Right lobe of liver (tissue), 6 donors: ENCODE results near the gene F12. TPM values are rescaled to one million over a fixed set of nuclear protein-coding genes. Genes with fewer than 3 reads are reported as not detected.
A peak's percentile ranks its signal among the peaks of the same experiment; 100 is the strongest.

Experiments used
- ATAC-seq, 4 donors: fragments of 200-7000 bp; cut with Tn5 transposase; one replicate each; pipeline ENCODE4 v1.9.1; 2020; ENCODE audit warnings: mild to moderate bottlenecking in 4 of 4, moderate library complexity in 4 of 4
- DNase-seq, 3 donors: peaks; one replicate each; pipeline ENCODE4 v3.0.0-alpha.2; 2020
- H3K27ac ChIP-seq, 3 donors: fragments of 200-600 bp; one replicate each; pipeline ENCODE4 v1.8.0; 2022
- H3K27me3 ChIP-seq, 2 donors: fragments of 200-600 bp; one replicate each; pipeline ENCODE4 v1.8.0; 2022
- H3K36me3 ChIP-seq, 4 donors: fragments of 200-600 bp; sonication (generic) in 1 of 4; one replicate each; pipeline versions ENCODE4 v1.5.1 to v1.8.0; 2017 to 2022; ENCODE audit warnings: control low read depth in 1 of 4
- H3K4me1 ChIP-seq, 4 donors: fragments of 200-600 bp; sonication (generic) in 1 of 4; one replicate each; pipeline versions ENCODE4 v1.5.1 to v1.8.0; 2017 to 2022; ENCODE audit warnings: control low read depth in 1 of 4
- H3K4me3 ChIP-seq, 3 donors: fragments of 200-600 bp; one replicate each; pipeline ENCODE4 v1.8.0; 2022
- H3K9me3 ChIP-seq, 4 donors: fragments of 200-600 bp; sonication (generic) in 1 of 4; one replicate each; pipeline versions ENCODE4 v1.5.1 to v1.8.0; 2017 to 2022; ENCODE audit warnings: control low read depth in 1 of 4
- POLR2A ChIP-seq: fragments of 450-650 bp; IDR thresholded peaks from one replicate; pipeline ENCODE4 v1.6.1; 2017; ENCODE audit warnings: antibody characterized with exemption, mild to moderate bottlenecking
- WGBS: methylation state at CpG from one replicate; pipeline ENCODE4 v1.1.6; 2018; ENCODE audit warnings: low coverage, low lambda C conversion rate; ENCODE audit not compliant: insufficient coverage; ENCODE audit errors: missing lambda C conversion rate; 5-methylcytosine and 5-hydroxymethylcytosine counted together
- intact Hi-C, 2 donors: fragments of 100-400 bp; cut with DNase I; formaldehyde crosslinking; loops; one replicate each; pipeline versions ENCODE4 v1.11.2 to v1.14.1; 2022
- total RNA-seq, 6 experiments: library from RNA; depleted of rRNA in 2 of 6; stranded (reverse); fragments of >200 nt in 2 of 6; fragmentation: NEBNext Ultra II Directional in 3 of 6; extraction: Animal tissue kit (Norgen Biotek cat#: 25700) in 3 of 6; gene quantifications; one replicate each; pipeline versions ENCODE4 v1.1.0 to v1.2.4, GENCODE V29; 2016 to 2023
- TF ChIP-seq, protein P1 (sequence below), 4 donors: fragments of 200-600 bp in 3 of 4; fragments of 450-650 bp in 1 of 4; IDR thresholded peaks; one replicate each; pipeline versions ENCODE4 v1.5.1 to v1.8.0; 2016 to 2022; ENCODE audit warnings: antibody characterized with exemption in 4 of 4, mild to moderate bottlenecking in 2 of 4
- donor health status: DM: no; HTN: yes; CAD: no.
- donor health status: DM: no; HTN: no; CAD: no.
- donor health status: DM: no; HTN: no; CAD: no.
- donor health status: DM: no; HTN: yes; CAD: no.
- donor health status: DM: no; HTN: yes; CAD: no.

Gene F12
- total RNA-seq, 6 experiments from 2014 or later: 236 to 518 (median 365) TPM

- DNase-seq: peak; percentile 58 to 73 (median 66)
- H3K27ac ChIP-seq: peak within 1 kb of the TSS; percentile 71 to 88 (median 83)
- H3K4me3 ChIP-seq: peak within 1 kb of the TSS; percentile 70 to 83 (median 80)
- intact Hi-C loops: no loop called here
- ATAC-seq: peak in 1 of 4 donors; percentile 0
- WGBS: 2% methylated on average over 11 of the region's 82 CpGs
- H3K36me3 ChIP-seq: no peaks in the 10 kb centered on the region
- TF ChIP-seq, protein P1, sequence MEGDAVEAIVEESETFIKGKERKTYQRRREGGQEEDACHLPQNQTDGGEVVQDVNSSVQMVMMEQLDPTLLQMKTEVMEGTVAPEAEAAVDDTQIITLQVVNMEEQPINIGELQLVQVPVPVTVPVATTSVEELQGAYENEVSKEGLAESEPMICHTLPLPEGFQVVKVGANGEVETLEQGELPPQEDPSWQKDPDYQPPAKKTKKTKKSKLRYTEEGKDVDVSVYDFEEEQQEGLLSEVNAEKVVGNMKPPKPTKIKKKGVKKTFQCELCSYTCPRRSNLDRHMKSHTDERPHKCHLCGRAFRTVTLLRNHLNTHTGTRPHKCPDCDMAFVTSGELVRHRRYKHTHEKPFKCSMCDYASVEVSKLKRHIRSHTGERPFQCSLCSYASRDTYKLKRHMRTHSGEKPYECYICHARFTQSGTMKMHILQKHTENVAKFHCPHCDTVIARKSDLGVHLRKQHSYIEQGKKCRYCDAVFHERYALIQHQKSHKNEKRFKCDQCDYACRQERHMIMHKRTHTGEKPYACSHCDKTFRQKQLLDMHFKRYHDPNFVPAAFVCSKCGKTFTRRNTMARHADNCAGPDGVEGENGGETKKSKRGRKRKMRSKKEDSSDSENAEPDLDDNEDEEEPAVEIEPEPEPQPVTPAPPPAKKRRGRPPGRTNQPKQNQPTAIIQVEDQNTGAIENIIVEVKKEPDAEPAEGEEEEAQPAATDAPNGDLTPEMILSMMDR (IDR thresholded peaks at IDR 0.05): no peak
- TF ChIP-seq POLR2A: peak; percentile 72
- H3K27me3 ChIP-seq: no peaks in the 10 kb centered on the region
- no peaks in the 10 kb centered on the region for H3K9me3 ChIP-seq
- H3K4me1 ChIP-seq: peaks cover 0 to 18% (median 0%) of the 10 kb centered on the region in 4 donors
Measured at GRCh38 chr5:177426566-177427210, 17.3 kb upstream of the F12 start, which contains the start of gene GRK6. GRK6 (plus strand) TSS chr5:177426676; CDS start chr5:177426846, 170 bp downstream.

GRCh38 chr5:177425801-177426565 lies 16.6 kb upstream of the F12 start:
- H3K4me1 ChIP-seq: peaks cover 0 to 18% (median 0%) of the 10 kb centered on the region in 4 donors
- DNase-seq (peak; percentile 99 to 100 (median 100)), ATAC-seq (peak; percentile 90 to 95 (median 92))
- TF ChIP-seq, protein P1 (IDR thresholded peaks at IDR 0.05): no peak
- TF ChIP-seq POLR2A: peak; percentile 88
- H3K27me3 ChIP-seq: no peaks in the 10 kb centered on the region
- no peaks in the 10 kb centered on the region for H3K9me3 ChIP-seq
- intact Hi-C loops: no loop called here
- H3K4me3 ChIP-seq: peak overlapping the region; percentile 44 to 60 (median 53)
- peak overlapping the region; percentile 71 to 88 (median 83) for H3K27ac ChIP-seq
- H3K36me3 ChIP-seq: no peaks in the 10 kb centered on the region
- under 1% methylated on average over 21 of the region's 52 CpGs for WGBS

DNA sequence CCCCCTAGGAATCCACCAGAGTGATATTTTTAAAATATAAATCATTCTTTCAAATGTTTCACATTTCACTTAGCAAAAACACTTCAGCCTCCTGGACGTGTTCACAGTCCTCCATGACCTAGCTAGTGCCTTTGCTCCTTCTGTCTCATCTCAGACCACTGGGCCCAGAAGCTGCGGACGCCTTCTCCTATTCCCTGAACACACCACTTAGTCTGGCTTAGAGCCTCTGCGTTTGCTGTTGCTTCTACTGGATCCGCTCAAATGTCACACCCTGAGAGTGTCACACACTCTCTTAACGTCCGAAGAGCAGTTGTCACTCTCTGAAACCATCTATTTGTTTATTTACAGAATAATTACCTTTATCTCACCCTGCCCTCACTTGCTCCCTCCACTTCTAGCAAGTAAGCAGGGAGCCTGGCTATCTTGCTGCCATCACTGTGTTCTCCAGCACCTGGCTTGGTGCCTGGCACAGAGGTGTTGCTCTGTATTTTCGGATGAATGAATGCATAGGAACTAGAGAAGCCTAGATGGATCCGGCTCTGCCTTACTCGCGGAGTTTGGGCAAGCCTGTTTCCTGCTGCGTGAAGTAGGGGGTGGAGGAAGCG lies 15.9 kb upstream of the F12 start:
- Histone ChIP-seq H3K4me3 (peak overlapping the region; percentile 44 to 60 (median 53)), H3K4me1 (peaks cover 0 to 14% (median 0%) of the 10 kb centered on the region in 4 donors), H3K9me3 (no peaks in the 10 kb centered on the region), H3K36me3 (no peaks in the 10 kb centered on the region), H3K27ac (peak overlapping the region; percentile 71 to 88 (median 83)), H3K27me3 (no peaks in the 10 kb centered on the region)
- TF ChIP-seq, protein P1 (IDR thresholded peaks at IDR 0.05): no peak
- no peak for TF ChIP-seq POLR2A
- no peak for DNase-seq
- WGBS: 42% methylated on average over 12 of the region's 13 CpGs
- intact Hi-C loops: no loop called here
- no peak for ATAC-seq

DNA sequence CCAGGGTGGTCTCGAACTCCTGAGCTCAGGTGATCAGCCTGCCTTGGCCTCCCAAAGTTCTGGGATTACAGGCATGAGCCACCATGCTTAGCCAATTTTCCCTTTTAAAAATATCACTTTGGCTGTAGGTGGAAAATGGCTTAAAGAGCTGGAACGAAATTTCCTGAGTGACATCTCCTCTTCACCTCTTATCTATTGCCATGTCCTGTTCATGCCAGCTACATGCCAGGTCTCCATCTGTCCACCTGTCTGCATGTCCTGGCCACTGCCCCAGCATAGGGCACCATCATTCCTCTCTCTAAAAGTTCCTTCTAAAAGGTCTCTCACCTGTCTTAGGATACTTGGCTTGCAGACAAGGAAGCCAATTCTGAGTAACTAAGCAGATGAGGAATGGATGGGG lies 14.3 kb upstream of the F12 start:
- H3K9me3 ChIP-seq: no peaks in the 10 kb centered on the region
- TF ChIP-seq, protein P1 (IDR thresholded peaks at IDR 0.05): no peak
- no peak for TF ChIP-seq POLR2A
- no peak overlapping the region for H3K4me3 ChIP-seq
- H3K27ac ChIP-seq: no peak overlapping the region
- DNase-seq: no peak
- 81% methylated on average over 2 of the region's 2 CpGs for WGBS
- H3K36me3 ChIP-seq: no peaks in the 10 kb centered on the region
- intact Hi-C loops: no loop called here
- no peak for ATAC-seq
- H3K4me1 ChIP-seq: peaks cover 0 to 14% (median 0%) of the 10 kb centered on the region in 4 donors
- H3K27me3 ChIP-seq: no peaks in the 10 kb centered on the region
